HG02759 (cell line): ENCODE measurements around the gene KRT17.
A peak's percentile ranks its signal among the peaks of the same experiment; 100 is the strongest.

ENCODE experiments used
- ATAC-seq: cut with Tn5 transposase; IDR thresholded peaks from one replicate; pipeline ENCODE4 v1.9.1; 2021; ENCODE audit warnings: mild to moderate bottlenecking, moderate library complexity; ENCODE audit not compliant: unreplicated experiment

The KRT17 gene

GRCh38 chr17:41624208-41625101 is at the start of gene KRT17:
Gene KRT17 (minus strand): TSS chr17:41624575. CDS start chr17:41624509, 66 bp downstream.
- no peak for ATAC-seq

GRCh38 chr17:41672153-41672552 is 47.8 kb upstream of the KRT17 start:
- no peak for ATAC-seq

DNA sequence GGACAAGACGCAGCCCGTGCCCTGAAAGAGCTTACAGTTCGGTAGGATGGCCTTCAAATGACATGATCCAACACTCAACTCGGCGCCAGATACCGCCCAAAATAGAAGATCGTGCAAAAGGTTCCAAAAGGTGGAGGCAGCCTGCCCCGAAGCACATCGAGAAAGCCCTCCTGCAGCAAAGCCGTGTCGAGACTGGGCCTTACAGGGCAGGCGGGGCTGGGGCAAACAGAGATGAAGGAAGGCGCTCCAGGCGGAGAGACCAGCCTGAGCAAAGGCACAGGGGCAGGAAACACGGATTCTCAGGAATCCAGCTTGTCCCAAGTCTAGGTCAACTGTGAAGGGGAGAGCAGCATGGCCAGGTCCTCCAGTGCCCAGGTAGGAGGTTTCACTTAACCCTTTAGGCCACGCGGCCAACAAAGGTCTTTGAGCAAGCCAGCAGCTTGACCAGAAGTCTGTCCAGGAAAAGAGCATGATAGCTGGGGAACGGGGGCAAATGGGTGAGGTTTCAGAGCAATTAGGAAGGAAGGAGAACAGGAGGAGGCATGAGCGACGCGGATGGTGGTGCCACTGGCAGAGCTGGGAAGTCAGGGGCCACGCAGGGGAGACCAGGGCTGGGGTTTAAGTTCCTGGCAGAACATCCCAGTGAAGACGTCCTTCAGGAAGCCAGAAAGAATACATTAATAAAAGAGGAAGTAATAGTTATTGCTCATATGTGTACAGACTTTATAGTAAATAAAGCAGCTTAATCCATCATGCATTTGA is 43.1 kb upstream of the KRT17 start:
- no peak for ATAC-seq

- peak; percentile 49 for ATAC-seq
Observed at GRCh38 chr17:41666708-41667279, 42.4 kb upstream of the KRT17 start.

DNA sequence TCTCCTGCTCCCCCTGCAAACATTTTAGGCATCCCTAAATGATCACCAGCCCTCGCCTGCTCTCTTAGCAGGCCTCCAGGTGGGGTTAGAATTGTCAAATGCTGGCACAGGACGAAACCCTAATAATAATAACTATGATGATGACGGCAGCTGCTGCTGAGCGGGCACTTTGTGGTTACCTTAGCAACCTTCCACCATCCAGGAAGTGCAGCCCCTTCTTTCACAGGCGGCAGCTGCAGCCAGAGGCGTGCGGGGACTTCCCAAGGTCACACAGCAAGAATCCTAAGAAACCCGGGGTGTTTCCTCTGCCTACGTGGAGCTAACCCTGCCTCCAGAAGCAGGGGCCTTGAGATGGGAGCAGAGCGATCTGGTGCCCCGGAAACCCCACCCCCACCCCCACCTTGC is 41.9 kb upstream of the KRT17 start:
- peak; percentile 52 for ATAC-seq

DNA sequence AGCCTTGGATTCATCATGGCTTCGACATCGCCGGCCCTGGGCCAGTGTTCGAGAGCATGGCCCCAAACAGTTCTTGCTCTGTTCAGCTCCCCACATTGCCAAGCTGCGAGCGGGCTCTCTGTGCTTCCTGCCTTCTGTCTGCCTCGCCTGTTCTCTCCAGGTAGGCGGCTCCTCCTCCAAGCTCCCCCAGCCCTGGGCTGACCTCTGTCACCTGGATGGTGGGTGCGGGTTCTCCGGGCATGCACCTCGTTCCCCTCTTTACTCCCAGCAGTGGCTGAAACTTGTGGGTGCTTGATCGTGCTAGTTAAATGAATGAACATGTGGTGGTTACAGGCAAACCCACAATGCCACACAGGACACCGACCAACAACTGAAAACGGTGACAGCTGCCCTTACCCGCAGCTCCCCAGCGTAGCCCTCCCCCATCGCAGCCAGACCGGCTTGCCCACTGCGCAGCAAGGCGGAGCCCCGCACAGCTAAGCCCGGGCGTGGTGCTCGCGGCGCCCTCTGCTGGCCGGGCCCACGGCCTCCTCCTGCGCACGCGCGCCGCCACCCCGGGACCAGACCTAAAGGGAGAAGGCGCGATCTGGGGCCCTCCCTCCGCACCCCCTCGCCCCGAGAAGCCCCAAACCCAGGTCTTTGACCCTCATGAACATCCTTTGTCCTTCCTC is 41.3 kb upstream of the KRT17 start:
- peak; percentile 70 for ATAC-seq

GRCh38 chr17:41664587-41665565 is 40.5 kb upstream of the KRT17 start:
- ATAC-seq: no peak

DNA sequence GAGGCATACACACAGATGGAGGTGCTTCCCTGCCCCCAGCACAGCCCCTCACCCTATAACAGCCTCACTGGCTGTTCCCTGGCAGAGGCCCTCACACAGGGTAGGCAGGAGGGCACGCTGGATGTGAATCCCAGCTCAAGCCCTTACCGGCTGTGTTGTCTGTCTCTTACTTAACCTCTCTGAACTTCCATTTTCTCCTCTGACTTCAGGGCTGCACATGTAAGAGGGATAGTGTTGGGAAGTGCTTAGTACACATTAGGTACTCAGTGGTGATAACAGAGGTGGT is 39.7 kb upstream of the KRT17 start:
- ATAC-seq: no peak

GRCh38 chr17:41663451-41664171 is 39.2 kb upstream of the KRT17 start:
- ATAC-seq: no peak

DNA sequence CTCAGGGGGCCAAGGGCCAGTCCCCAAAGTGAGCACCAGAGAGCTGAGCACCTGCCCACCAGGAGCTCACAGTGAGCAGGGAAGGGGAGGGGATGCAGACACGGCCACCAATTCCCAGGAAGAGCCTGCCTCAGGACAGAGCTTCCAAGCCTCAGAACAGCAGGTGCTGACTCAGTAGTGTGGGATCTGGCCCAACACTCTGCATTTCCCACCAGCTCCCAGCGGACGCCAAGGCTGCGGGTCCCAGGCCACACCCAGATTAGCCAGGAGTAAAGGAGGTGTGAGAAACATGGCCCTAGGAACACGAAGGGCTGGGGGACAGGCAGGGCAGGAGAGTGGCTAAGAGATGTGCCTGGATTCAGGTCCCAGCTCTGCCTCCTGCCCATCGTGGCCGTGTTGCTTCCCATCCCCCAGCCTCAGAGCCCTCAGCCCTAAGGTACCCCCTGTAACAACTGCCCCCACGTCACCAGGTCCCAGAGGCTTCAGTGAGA is 35.9 kb upstream of the KRT17 start:
- no peak for ATAC-seq

DNA sequence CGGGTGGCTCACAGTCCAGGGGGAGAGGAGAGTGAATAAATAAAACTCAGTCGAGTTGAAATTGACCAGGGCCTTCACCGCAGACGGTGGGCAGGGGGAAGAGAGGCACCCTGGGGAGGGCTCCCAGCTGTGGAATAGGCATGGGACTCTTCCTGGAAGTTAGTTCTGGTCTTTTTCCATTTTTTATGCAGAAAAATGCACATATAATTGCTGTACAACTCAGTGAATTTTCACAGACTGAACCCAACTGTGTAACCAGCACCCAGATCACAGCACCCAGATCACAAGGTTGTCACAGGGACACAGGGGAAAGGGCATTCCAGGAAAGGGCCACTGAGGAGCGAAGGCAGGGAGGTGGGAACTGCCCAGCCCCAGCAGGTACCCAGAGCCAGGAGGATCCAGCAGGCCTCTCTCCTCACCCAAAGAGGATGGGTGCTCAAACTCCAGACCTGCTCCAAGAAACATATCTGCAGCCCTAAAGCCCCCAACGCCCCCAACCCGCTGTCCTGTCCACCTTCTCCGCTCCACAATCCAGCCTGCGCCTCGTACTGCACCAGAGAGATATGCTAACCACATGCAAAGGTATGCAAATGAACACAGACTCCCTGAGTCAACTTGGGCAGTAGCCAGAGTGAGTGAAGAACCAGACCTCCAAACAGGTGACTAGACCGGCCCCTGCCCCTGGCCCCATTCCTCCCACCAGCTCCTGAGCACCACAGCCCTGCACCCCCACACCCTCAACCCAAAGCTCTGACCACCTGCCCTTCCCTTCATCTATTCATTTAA is 35.2 kb upstream of the KRT17 start:
- ATAC-seq: no peak

DNA sequence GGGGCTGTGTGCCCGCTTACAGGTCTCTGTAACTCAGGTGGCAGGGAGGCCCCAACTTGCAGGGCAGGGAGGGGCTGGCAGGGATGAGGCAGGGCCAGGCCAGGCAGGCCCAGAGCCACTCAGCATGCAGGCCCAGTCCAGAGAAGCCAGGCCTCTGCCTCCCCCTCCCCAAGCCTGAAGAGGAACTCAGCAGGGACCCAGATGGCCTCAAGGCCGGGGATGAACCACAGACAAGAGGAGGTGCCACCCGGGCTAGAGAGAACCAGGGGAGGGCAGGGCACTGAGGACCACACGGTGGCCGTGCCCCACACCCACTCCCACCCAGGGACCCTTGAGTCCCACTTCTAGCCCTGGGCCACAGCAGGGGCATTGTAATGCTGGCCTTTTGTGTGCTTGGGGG is 34.5 kb upstream of the KRT17 start:
- ATAC-seq: no peak

DNA sequence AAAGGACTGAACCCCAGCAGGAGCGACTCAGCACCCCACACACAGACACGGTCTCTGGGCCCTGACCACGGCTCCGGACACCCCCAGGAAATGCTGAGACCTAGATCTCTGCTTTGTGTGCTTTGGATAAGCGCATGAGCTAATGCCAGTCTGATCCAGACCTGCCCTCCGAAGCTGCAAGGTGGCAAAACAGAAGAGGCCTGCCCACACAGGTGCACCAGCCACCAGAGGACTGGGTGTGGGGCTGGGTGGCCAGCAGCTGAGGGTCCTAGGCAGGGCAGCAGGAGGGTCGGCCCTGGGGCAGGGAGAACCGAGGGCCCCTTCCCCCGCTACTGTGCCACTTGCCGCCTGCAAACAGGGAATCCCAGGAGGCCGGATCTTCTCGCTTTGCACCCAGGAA is 33.6 kb upstream of the KRT17 start:
- ATAC-seq: no peak

DNA sequence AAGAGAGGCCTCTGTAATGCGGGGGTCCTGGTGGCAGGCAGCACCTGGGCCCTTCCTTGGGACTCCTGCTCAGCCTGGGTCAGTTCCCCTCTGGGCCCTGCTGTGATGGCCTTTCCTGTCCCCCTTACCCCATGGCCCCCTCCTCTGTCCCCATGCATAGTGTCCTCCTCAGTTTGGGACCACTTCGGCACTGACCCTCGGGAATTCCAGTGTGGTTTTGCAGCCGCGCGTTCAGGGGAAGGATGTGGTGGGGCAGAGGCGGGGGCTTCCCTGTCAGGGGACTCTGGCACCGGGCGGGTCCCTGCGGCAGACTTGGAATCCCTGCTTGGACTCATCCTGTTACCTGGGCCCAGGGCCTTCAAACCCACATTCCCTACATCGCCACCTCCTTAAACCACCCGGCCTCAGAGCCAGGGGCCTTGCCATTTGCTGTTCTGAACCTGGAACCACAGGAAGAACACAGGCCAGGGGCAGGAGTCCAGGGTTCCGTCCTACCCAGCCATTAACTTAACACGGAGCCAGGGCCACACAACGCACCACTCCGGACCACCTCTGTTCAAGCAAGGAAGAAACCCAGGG is 32.9 kb upstream of the KRT17 start:
- ATAC-seq: no peak

DNA sequence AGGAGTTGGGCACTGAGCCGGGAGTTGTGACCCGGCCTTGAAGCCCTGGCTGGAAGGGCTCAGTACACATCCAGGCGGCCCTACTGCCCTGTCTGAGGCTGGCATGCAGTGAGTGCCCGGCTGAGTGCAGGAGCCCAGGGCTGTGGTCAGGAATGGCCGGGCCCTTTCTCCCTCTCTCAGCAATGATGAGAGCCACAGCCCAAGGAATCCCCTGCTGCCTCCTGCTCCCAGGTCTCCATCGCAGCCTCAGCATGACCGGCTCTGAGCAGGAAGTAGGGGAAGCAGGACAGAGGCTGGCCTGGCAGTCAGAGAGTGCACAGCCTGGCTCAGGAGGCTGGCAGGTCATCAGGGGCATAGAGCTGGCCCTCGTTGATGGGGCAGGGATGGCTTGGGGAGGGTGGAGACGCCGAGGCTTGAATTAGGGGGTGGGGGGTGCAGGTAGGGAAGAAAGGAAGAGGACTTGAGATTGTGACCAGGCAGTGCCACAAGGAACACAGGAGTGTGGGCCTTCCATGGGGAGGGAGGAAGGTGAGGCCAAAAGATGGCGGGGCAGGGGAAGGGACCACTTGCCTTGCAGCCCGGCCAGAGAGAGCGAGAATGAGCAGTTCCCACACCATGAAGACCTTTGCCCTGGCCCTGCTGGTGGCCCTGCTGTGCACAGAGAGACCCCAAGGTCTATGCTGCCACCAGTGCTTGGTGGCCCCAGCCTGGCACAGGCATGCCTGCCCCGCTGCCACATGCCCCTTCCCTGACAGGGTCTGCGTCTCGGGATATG is 32.1 kb upstream of the KRT17 start:
- no peak for ATAC-seq

DNA sequence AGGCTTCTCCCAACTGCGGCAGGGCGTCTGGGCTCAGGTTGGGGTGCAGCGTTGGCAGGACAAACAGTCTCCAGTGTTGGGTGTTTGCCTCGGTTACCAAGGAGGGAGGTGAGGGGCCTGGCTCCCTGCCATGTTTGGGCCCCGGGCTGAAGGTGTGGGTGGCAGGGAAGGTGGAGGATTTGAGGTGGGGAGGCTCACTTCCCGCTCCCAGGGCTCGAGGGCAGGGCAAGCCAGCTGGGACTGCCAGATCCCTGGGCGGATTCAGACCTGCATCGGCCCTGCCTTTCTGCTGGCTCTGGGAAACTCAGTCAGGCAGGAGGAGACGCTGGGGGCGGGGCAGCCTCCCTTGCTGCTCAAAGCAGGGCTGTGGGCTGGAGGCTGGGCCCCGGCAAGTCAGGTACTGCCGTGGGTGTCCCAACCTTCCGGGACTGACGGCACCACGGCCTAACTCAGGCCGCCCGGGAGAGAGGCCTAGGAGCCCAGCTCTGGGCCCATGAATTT is 31.3 kb upstream of the KRT17 start:
- no peak for ATAC-seq
